SJSA1 (cell line): ENCODE measurements around the gene CHDH. TPM values are rescaled to one million over a fixed set of nuclear protein-coding genes. Genes with fewer than 3 reads are reported as not detected.

Experiments
- DNase-seq, 2 experiments: peaks; one replicate each; pipeline ENCODE4 v3.0.0-alpha.2; 2015 to 2020; ENCODE audit warnings: low spot score in 2 of 2, low read depth in 1 of 2
- H3K27ac ChIP-seq: fragments of 250-450 bp; sonication (Bioruptor Pico); 2 replicates; pipeline ENCODE4 v1.5.1; 2020; ENCODE audit warnings: mild to moderate bottlenecking, moderate library complexity
- H3K27me3 ChIP-seq: fragments of 250-450 bp; sonication (Bioruptor Pico); replicated peaks from 2 replicates; pipeline ENCODE4 v1.5.1; 2020; ENCODE audit warnings: mild to moderate bottlenecking, moderate library complexity
- H3K36me3 ChIP-seq: fragments of 250-450 bp; sonication (Bioruptor Pico); 2 replicates; pipeline ENCODE4 v1.5.1; 2020; ENCODE audit warnings: mild to moderate bottlenecking
- H3K4me1 ChIP-seq: fragments of 250-450 bp; sonication (Bioruptor Pico); replicated peaks from 2 replicates; pipeline ENCODE4 v1.6.1; 2021; ENCODE audit warnings: mild to moderate bottlenecking
- H3K4me3 ChIP-seq: fragments of 250-450 bp; sonication (Bioruptor Pico); 2 replicates; pipeline ENCODE4 v1.5.1; 2020; ENCODE audit warnings: mild to moderate bottlenecking
- H3K9me3 ChIP-seq: fragments of 250-450 bp; sonication (Bioruptor Pico); replicated peaks from 2 replicates; pipeline ENCODE4 v1.5.1; 2020; ENCODE audit warnings: mild to moderate bottlenecking
- total RNA-seq: library from RNA; depleted of rRNA; stranded (reverse); fragments of >200 nt; shearing (Covaris generic); gene quantifications from 2 replicates; pipeline ENCODE4 v1.2.3, GENCODE V29; 2014; rRNA removed

CHDH gene
- 0.47 TPM in 1 of 2 replicates, not detected in the other for total RNA-seq

DNA sequence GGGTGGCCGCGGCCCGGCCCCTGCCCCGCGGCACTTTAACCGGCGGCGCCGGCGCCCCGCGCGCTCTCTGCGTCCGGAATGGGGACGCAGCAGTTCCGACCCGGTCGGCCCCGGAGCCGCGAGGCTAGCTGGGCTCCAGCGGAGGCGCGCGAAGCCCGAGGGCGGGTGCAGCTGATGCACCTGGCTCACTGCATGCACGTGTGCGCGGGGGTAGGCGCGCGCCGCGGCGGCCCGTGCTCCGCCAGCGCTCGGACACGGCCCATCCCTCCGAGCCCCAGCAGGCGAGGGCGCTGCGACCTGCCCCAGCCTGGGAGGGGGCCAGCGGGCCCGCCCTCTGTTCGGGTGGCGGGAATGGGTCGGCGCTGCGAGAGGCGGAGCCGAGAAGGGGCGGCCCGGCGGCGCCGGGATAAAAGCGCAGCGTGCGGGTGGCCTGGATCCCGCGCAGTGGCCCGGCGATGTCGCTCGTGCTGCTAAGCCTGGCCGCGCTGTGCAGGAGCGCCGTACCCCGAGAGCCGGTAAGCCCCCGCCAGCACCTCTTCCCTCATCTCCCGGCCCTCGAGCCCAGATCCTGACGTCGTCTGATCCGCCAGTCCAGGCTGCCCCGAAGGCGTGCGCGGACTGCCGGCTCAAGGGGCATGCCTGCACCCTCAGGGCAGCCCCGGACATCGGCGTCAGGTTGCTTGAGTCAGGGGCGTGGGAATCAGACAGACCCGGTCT is at the start of gene CHDH, which contains the start of gene IL17RB:
Gene CHDH (minus strand): TSS at position 286 of the 717 bp plus-strand sequence. CDS start 22,411 bp downstream, outside the sequence.
Gene IL17RB (plus strand): TSS at position 435 of the 717 bp plus-strand sequence. CDS start 21 bp downstream, at position 456.
- no peak within 1 kb of the TSS for H3K27ac ChIP-seq
- peaks cover 34% of the 10 kb centered on the region for H3K27me3 ChIP-seq
- H3K36me3 ChIP-seq = no peaks in the 10 kb centered on the region
- H3K4me3 ChIP-seq = peak within 1 kb of the TSS; percentile 36
- DNase-seq = peak in 1 of 2 experiments; percentile 2
- H3K9me3 ChIP-seq = no peaks in the 10 kb centered on the region
- H3K4me1 ChIP-seq = peaks cover 11% of the 10 kb centered on the region

GRCh38 chr3:53892286-53892637 is 46.0 kb upstream of the CHDH start:
- peaks cover 15% of the 10 kb centered on the region for H3K36me3 ChIP-seq
- peaks cover 13% of the 10 kb centered on the region for H3K4me1 ChIP-seq
- peak overlapping the region; percentile 72 for H3K27ac ChIP-seq
- peaks cover 3% of the 10 kb centered on the region; the same call in 1 of the 2 replicates for H3K27me3 ChIP-seq
- no peaks in the 10 kb centered on the region for H3K9me3 ChIP-seq
- peak overlapping the region; percentile 86 for H3K4me3 ChIP-seq
- no peak for DNase-seq

DNA sequence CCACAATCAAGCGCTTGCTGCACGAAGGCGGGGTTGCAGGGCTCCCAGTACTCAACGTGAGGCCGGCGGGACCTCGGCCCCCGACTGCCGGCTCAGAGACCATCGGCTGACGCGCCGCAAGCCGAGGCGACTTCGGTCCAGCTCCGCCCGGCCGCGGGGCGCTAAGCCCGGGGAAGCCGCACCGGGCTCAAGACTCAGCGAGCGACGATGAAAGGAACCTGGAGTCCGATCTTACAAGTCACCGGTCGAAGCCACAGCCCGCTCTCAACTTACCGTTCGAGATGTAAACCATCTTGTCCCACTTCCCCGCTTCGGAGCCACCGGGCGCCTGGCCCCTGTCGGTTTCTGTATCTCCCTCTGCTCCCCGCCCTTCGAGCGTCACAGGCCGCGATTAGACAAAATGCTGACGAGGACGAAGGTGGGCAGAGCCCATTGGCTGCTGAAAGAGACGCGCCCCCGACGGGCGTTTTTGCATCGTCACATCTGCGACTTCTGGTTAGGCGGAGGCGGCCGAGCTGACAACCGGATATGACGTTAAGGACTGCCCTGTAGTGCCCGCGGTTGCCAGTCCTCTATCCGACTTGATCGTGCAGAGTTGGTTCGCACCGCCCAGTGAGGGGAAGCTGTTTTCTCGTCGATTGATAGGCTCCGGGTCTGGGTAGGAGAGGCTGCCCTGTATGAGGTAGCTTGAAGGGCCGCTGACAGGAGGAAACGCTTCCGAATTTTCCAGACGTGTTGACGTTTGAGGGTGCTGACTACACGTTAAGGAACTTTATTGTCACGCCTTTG is 45.5 kb upstream of the CHDH start, which contains the start of gene SELENOK:
Gene SELENOK (minus strand): TSS at position 363 of the 789 bp plus-strand sequence.
- Histone ChIP-seq H3K9me3 (no peaks in the 10 kb centered on the region), H3K27me3 (no peaks in the 10 kb centered on the region), H3K27ac (peak within 1 kb of the TSS; percentile 72), H3K4me3 (peak within 1 kb of the TSS; percentile 86), H3K4me1 (peaks cover 13% of the 10 kb centered on the region), H3K36me3 (peaks cover 21% of the 10 kb centered on the region)
- DNase-seq = peak; percentile 92 to 96

DNA sequence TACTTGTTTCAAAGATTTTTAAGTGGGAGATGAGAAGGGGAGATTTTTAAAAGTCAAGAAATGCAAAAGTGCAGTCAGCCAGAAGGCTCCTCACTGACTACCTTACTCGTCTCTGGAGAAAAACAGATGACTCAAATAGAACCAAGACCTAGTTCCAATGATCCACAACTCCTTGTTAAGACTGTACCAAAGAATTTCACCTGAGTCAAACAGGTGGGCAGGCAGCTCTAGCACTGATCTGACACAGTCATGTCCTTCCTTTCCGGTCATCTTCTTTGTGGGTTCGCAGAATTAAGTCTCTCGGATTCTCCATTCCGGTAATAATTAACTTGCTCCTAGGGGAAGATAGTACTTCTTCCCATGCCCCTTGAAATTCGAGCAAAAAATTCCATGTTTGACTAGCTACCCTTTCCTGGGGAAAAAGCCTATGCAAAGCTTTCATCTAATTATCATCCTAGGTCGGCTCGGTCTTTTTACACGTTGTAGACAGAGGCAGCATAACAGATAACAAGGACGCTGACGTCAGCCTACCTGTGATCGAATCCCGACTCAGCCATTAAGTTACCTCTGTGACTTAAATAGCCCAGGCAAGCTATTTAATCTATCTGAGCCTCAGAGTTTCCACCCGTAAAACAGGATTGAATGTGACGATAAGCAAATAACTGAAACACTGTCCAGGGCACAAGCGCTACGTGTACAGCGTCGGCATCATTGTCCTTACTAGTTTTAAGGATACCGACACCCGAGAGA is 44.7 kb upstream of the CHDH start:
- H3K36me3 ChIP-seq = peaks cover 26% of the 10 kb centered on the region
- no peaks in the 10 kb centered on the region for H3K27me3 ChIP-seq
- H3K9me3 ChIP-seq = no peaks in the 10 kb centered on the region
- peak overlapping the region; percentile 72 for H3K27ac ChIP-seq
- DNase-seq = no peak
- peak overlapping the region; percentile 86 for H3K4me3 ChIP-seq
- peaks cover 13% of the 10 kb centered on the region for H3K4me1 ChIP-seq

DNA sequence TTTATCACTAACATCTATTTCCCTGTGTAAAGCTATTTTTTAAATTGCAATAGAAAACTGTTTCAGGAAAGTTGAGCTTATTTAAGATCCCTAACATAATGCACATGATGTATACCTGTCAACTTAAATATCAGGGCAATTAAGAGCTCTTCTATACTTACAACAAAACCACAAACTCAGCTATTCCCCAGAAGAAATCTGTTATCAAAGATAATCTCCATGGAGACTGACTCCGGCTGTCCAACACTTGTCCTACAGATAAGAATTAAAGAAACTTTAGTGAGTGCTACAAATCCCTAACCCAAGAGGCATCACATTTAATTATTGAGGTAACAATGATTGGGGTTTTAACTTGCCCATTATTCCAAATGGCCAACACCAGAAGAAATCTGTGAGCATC is 42.0 kb upstream of the CHDH start:
- DNase-seq = no peak
- no peak overlapping the region for H3K27ac ChIP-seq

GRCh38 chr3:53887446-53887845 is 41.2 kb upstream of the CHDH start:
- H3K27ac ChIP-seq = no peak overlapping the region
- H3K4me3 ChIP-seq = no peak overlapping the region
- no peaks in the 10 kb centered on the region for H3K9me3 ChIP-seq
- DNase-seq = no peak
- H3K4me1 ChIP-seq = peaks cover 11% of the 10 kb centered on the region
- peaks cover 50% of the 10 kb centered on the region for H3K36me3 ChIP-seq
- H3K27me3 ChIP-seq = no peaks in the 10 kb centered on the region

More for the DNA sequence above, 42.0 kb upstream of the CHDH start:
- H3K4me3 ChIP-seq = no peak overlapping the region
- peaks cover 47% of the 10 kb centered on the region for H3K36me3 ChIP-seq
- no peaks in the 10 kb centered on the region for H3K27me3 ChIP-seq
- no peaks in the 10 kb centered on the region for H3K9me3 ChIP-seq
- peaks cover 13% of the 10 kb centered on the region for H3K4me1 ChIP-seq

- no peak for DNase-seq
Measured at GRCh38 chr3:53885239-53885638, 39.0 kb upstream of the CHDH start.

GRCh38 chr3:53884623-53885022 is 38.4 kb upstream of the CHDH start:
- DNase-seq = no peak
- Histone ChIP-seq H3K4me3 (no peak overlapping the region), H3K27me3 (no peaks in the 10 kb centered on the region), H3K4me1 (peaks cover 11% of the 10 kb centered on the region), H3K27ac (no peak overlapping the region), H3K36me3 (peaks cover 57% of the 10 kb centered on the region), H3K9me3 (no peaks in the 10 kb centered on the region)

More at GRCh38 chr3:53885239-53885638, 39.0 kb upstream of the CHDH start:
- no peak overlapping the region for H3K27ac ChIP-seq
- H3K4me1 ChIP-seq = peaks cover 11% of the 10 kb centered on the region
- no peaks in the 10 kb centered on the region for H3K9me3 ChIP-seq
- no peak overlapping the region for H3K4me3 ChIP-seq
- peaks cover 51% of the 10 kb centered on the region for H3K36me3 ChIP-seq
- no peaks in the 10 kb centered on the region for H3K27me3 ChIP-seq

DNA sequence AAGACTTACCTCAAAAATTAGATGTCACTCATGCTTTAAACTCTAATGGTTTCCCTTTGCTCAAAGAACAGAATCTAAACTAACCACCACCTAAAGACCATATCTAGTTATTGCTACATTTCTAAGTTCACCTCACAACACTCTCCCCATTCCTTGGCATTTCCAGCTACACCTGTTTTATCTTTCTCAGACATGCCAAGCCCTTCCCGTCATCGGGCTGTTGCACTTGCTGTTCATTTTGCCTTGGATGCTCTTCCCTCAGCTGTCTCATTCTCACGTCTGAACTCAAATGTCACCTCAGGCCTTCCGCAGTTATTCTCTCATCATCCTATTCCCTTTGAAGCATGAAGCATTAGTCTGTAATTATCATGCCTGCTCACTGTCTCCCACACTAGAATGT is 36.8 kb upstream of the CHDH start:
- H3K9me3 ChIP-seq = no peaks in the 10 kb centered on the region
- no peaks in the 10 kb centered on the region for H3K27me3 ChIP-seq
- H3K4me3 ChIP-seq = no peak overlapping the region
- DNase-seq = no peak
- peaks cover 11% of the 10 kb centered on the region for H3K4me1 ChIP-seq
- peaks cover 69% of the 10 kb centered on the region for H3K36me3 ChIP-seq
- H3K27ac ChIP-seq = no peak overlapping the region

DNA sequence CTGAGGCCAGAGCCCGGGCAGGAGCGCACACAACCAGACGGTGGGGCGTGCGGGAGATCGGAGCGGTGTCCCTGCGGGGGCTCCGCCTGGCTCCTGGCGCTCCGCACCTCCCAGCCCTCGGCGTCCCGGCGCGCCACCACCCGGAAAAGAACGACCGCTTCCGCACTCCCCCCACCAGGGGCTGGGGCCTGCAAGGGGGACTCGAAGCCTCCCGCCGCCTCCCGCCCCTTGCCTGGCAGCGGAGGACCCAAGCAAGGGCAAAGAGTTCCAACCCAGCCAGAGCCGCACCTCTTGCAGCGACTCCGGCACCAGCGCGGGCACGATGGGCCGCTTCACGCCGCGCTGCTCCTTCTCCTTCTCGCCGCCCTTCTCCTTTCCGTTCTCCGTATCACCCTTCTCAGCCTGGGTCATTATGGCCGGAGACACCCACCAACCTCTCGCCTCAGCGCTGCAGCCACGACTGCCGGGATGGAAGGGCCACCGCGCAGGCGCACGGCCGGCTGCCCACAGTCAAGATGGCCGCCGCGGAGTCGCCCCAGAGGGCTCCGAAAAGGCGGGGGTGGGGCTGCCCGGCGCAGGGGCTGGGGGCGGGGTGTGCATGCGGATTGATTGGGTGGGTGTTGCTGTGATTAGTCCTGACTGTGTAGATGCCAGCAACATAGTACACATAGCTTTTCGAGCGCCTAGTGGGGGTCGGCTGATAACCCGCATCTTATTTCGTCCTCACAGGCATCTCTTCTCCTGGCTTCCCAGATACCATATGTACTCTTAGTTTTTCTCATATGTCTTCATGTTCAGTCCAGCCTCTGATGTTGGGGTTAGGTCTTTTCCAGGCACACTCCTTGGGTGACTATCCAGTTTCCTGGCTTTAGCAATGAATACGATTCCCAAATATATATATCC is 35.7 kb upstream of the CHDH start, which contains the start of gene ACTR8:
Gene ACTR8 (minus strand): TSS at position 462 of the 903 bp plus-strand sequence. CDS start 51 bp downstream, at position 411.
- Histone ChIP-seq H3K9me3 (no peaks in the 10 kb centered on the region), H3K4me3 (peak within 1 kb of the TSS; percentile 96), H3K4me1 (peaks cover 11% of the 10 kb centered on the region), H3K27ac (peak within 1 kb of the TSS; percentile 81), H3K36me3 (peaks cover 70% of the 10 kb centered on the region), H3K27me3 (no peaks in the 10 kb centered on the region)
- peak; percentile 84 to 89 for DNase-seq

DNA sequence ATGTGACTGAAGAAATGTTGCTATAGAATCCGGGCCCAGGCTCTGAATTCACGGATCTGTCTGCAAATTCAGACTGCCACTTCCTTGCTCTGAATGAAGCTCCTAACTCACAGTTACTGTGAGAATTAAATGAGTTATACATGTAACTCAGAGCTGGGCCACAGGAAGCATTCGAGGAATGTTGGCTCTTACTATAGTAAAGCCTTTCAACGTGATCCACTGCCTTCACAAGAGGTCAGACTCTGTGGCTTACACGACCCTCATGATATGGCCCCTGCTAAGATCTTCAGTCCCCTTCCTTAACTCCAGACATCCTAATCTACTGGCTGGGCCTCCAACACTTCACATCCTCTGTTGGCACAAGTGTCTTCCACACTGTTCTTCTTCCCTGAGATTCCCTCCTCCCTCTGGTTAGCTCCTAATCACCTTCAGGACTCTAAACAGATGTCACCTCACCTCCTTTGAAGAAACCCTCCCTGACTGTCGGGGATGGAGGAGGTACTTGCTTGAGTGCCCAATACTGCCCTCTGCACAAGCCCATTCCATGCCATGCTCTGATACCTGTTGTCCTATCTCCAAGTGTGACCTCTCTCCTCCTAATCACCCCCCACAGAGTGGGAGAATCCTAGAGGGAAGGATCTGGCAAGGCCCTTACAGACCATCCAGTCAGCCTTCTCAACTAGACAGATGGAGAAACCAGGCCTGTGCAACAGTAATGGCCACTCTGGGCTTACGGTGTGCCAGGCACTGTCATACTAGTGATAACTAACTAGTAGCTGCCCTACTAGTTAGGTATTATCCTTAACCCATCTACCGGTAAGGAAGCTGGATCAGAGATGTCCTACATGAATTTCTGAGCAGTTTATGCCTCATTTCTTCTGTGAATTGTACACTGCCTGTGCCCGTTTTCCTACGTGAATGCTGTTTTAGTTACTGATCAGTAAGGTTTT is 34.5 kb upstream of the CHDH start:
- peaks cover 11% of the 10 kb centered on the region for H3K4me1 ChIP-seq
- peak overlapping the region; percentile 81; the same call in 1 of the 2 replicates for H3K27ac ChIP-seq
- no peaks in the 10 kb centered on the region for H3K9me3 ChIP-seq
- H3K36me3 ChIP-seq = peaks cover 73% of the 10 kb centered on the region
- H3K27me3 ChIP-seq = no peaks in the 10 kb centered on the region
- peak overlapping the region; percentile 96 for H3K4me3 ChIP-seq
- peak in 1 of 2 experiments; percentile 7 for DNase-seq
